Gastroesophageal sphincter (tissue), 4 donors: ENCODE results near the gene AP1G2. TPM values are rescaled to one million over a fixed set of nuclear protein-coding genes. Genes with fewer than 3 reads are reported as not detected.

Experiments
- ATAC-seq: fragments of 150-250 bp; one replicate; pipeline ENCODE4 v1.9.1; 2016; ENCODE audit warnings: mild to moderate bottlenecking, moderate library complexity
- H3K27ac ChIP-seq, 4 donors: fragments of 200-600 bp; sonication (generic) in 3 of 4; 1 replicate in 3 of 4; 2 replicates in 1 of 4; pipeline ENCODE4 v1.5.1; 2016 to 2019
- H3K27me3 ChIP-seq: fragments of 200-600 bp; sonication (generic); one replicate; pipeline ENCODE4 v1.5.1; 2019
- H3K36me3 ChIP-seq, 2 donors: fragments of 200-600 bp; sonication (generic); one replicate each; pipeline ENCODE4 v1.5.1; 2019; ENCODE audit warnings: control low read depth in 1 of 2
- H3K4me1 ChIP-seq, 3 donors: fragments of 200-600 bp; sonication (generic); 1 replicate in 2 of 3; 2 replicates in 1 of 3; pipeline ENCODE4 v1.5.1; 2016 to 2019; ENCODE audit warnings: control low read depth in 2 of 3
- H3K4me3 ChIP-seq, 2 donors: fragments of 200-600 bp; sonication (generic); one replicate each; pipeline ENCODE4 v1.5.1; 2019; ENCODE audit warnings: mild to moderate bottlenecking in 1 of 2, moderate library complexity in 1 of 2
- H3K9me3 ChIP-seq, 3 donors: fragments of 200-600 bp; sonication (generic); one replicate each; pipeline ENCODE4 v1.5.1; 2017 to 2019; ENCODE audit warnings: control low read depth in 2 of 3
- EP300 ChIP-seq: sonication (generic); formaldehyde crosslinking; IDR thresholded peaks from one replicate; pipeline ENCODE4 v1.6.1; 2017; ENCODE audit warnings: antibody characterized with exemption, mild to moderate bottlenecking
- POLR2A ChIP-seq, 2 donors: fragments of 450-650 bp; IDR thresholded peaks; one replicate each; pipeline ENCODE4 v1.6.1; 2017; ENCODE audit warnings: antibody characterized with exemption in 2 of 2, mild to moderate bottlenecking in 2 of 2, moderate library complexity in 1 of 2
- POLR2AphosphoS5 ChIP-seq: sonication (generic); formaldehyde crosslinking; IDR thresholded peaks from one replicate; pipeline ENCODE4 v1.6.1; 2017; ENCODE audit warnings: antibody characterized with exemption
- WGBS, 2 donors: methylation state at CpG; one replicate each; pipeline ENCODE4 v1.1.5; 2018; ENCODE audit warnings: low coverage in 1 of 2; 5-methylcytosine and 5-hydroxymethylcytosine counted together
- total RNA-seq, 4 donors: library from RNA; depleted of rRNA; stranded (reverse); fragments of >200 nt; gene quantifications; one replicate each; pipeline ENCODE4 v1.1.0, GENCODE V29; 2016
- TF ChIP-seq, protein P1 (sequence below), 4 experiments: fragments of 200-600 bp in 2 of 4; fragments of 450-650 bp in 2 of 4; sonication (generic) in 1 of 4; IDR thresholded peaks; one replicate each; pipeline ENCODE4 v1.5.1; 2017 to 2019; ENCODE audit warnings: antibody characterized with exemption in 4 of 4, mild to moderate bottlenecking in 2 of 4, moderate library complexity in 2 of 4

AP1G2 gene
- total RNA-seq, 4 donors from 2014 or later: 7.2 to 43.1 (median 21.9) TPM

- no peak for ATAC-seq
- H3K27ac ChIP-seq: no peak overlapping the region
- no peak for TF ChIP-seq EP300
- no peak for TF ChIP-seq POLR2AphosphoS5
- TF ChIP-seq, protein P1, sequence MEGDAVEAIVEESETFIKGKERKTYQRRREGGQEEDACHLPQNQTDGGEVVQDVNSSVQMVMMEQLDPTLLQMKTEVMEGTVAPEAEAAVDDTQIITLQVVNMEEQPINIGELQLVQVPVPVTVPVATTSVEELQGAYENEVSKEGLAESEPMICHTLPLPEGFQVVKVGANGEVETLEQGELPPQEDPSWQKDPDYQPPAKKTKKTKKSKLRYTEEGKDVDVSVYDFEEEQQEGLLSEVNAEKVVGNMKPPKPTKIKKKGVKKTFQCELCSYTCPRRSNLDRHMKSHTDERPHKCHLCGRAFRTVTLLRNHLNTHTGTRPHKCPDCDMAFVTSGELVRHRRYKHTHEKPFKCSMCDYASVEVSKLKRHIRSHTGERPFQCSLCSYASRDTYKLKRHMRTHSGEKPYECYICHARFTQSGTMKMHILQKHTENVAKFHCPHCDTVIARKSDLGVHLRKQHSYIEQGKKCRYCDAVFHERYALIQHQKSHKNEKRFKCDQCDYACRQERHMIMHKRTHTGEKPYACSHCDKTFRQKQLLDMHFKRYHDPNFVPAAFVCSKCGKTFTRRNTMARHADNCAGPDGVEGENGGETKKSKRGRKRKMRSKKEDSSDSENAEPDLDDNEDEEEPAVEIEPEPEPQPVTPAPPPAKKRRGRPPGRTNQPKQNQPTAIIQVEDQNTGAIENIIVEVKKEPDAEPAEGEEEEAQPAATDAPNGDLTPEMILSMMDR (IDR thresholded peaks at IDR 0.05): no peak
- TF ChIP-seq POLR2A (IDR thresholded peaks at IDR 0.05): no peak
- WGBS, 2 donors: 51 to 55% methylated on average over 11 to 16 of the region's 18 CpGs
- no peaks in the 10 kb centered on the region for H3K36me3 ChIP-seq
- no peaks in the 10 kb centered on the region for H3K27me3 ChIP-seq
- H3K9me3 ChIP-seq: no peaks in the 10 kb centered on the region
- no peak overlapping the region for H3K4me3 ChIP-seq
- H3K4me1 ChIP-seq: peaks cover 0 to 25% (median 0%) of the 10 kb centered on the region in 3 donors
Measured at GRCh38 chr14:23548351-23549318, 19.0 kb downstream of the AP1G2 start.

- 68 to 94% methylated on average over 2 of the region's 2 CpGs for WGBS, 2 donors
- no peak overlapping the region for H3K27ac ChIP-seq
- no peaks in the 10 kb centered on the region for H3K36me3 ChIP-seq
- no peaks in the 10 kb centered on the region for H3K9me3 ChIP-seq
- H3K4me1 ChIP-seq: peaks cover 0 to 25% (median 0%) of the 10 kb centered on the region in 3 donors
- no peak overlapping the region for H3K4me3 ChIP-seq
- TF ChIP-seq POLR2A (IDR thresholded peaks at IDR 0.05): no peak
- TF ChIP-seq POLR2AphosphoS5: no peak
- no peak for TF ChIP-seq EP300
- TF ChIP-seq, protein P1 (IDR thresholded peaks at IDR 0.05): no peak
- no peaks in the 10 kb centered on the region for H3K27me3 ChIP-seq
- no peak for ATAC-seq
Measured at GRCh38 chr14:23547924-23548323, 19.7 kb downstream of the AP1G2 start.

DNA sequence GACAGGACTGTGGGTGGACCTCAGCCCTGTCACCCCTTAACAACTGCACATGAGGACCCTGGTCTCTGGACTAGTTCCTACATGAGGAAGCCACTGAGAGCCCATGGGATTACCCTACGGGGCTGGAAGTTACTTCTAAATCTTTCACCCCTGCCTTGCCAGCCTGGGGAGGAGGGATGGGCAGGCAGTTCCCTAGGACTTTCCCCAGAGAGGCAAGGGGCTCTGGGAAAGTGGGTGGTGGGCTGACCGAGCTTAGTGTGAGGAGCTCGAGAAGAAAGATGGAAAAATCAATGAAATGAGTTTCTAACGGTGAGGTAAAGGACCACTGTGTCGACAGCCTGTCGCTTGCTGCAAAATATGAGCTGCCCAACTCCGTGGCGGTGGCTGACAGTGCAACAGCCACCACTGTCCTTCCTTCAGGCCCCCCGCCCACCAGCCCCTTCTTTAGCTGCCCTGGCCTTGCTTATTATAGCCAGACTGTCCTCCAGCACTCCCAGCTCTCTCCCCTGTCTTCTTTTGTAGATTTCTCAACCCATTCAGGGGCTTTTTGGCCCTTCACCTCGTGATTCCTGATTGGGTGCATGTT, 21.0 kb downstream of the AP1G2 start:
- Histone ChIP-seq H3K27me3 (no peaks in the 10 kb centered on the region), H3K4me1 (peaks cover 0 to 18% (median 0%) of the 10 kb centered on the region in 3 donors), H3K36me3 (no peaks in the 10 kb centered on the region), H3K9me3 (no peaks in the 10 kb centered on the region), H3K4me3 (no peak overlapping the region), H3K27ac (no peak overlapping the region)
- WGBS, 2 donors: 70 to 90% methylated on average over 2 to 10 of the region's 10 CpGs
- TF ChIP-seq, protein P1 (IDR thresholded peaks at IDR 0.05): no peak
- TF ChIP-seq POLR2A (IDR thresholded peaks at IDR 0.05): no peak
- TF ChIP-seq EP300: no peak
- no peak for ATAC-seq

GRCh38 chr14:23545740-23546365, 21.7 kb downstream of the AP1G2 start:
- 85% methylated on average over 4 of the region's 4 CpGs; no CpG with 5 or more reads in 1 of the 2 donors for WGBS, 2 donors
- no peak overlapping the region for H3K27ac ChIP-seq
- peaks cover 0 to 18% (median 0%) of the 10 kb centered on the region in 3 donors for H3K4me1 ChIP-seq
- no peak for TF ChIP-seq POLR2AphosphoS5
- TF ChIP-seq POLR2A (IDR thresholded peaks at IDR 0.05): no peak
- no peak for TF ChIP-seq EP300
- TF ChIP-seq, protein P1 (IDR thresholded peaks at IDR 0.05): no peak
- H3K4me3 ChIP-seq: no peak overlapping the region
- no peaks in the 10 kb centered on the region for H3K36me3 ChIP-seq
- ATAC-seq: no peak
- H3K27me3 ChIP-seq: no peaks in the 10 kb centered on the region
- H3K9me3 ChIP-seq: no peaks in the 10 kb centered on the region
